IPS DF 4.7 (cell line): Measurements from ENCODE around the gene CCDC200.
"Not testable (repeated sequence)": the region's sequence is repeated elsewhere in the genome, so short reads cannot be mapped to it uniquely, and the experiment has no call there.

Experiments
- DNase-seq: peaks from one replicate; pipeline ENCODE4 v3.0.0-alpha.2; 2013; ENCODE audit warnings: low spot score; ENCODE audit errors: extremely low read depth

The CCDC200 gene

DNA sequence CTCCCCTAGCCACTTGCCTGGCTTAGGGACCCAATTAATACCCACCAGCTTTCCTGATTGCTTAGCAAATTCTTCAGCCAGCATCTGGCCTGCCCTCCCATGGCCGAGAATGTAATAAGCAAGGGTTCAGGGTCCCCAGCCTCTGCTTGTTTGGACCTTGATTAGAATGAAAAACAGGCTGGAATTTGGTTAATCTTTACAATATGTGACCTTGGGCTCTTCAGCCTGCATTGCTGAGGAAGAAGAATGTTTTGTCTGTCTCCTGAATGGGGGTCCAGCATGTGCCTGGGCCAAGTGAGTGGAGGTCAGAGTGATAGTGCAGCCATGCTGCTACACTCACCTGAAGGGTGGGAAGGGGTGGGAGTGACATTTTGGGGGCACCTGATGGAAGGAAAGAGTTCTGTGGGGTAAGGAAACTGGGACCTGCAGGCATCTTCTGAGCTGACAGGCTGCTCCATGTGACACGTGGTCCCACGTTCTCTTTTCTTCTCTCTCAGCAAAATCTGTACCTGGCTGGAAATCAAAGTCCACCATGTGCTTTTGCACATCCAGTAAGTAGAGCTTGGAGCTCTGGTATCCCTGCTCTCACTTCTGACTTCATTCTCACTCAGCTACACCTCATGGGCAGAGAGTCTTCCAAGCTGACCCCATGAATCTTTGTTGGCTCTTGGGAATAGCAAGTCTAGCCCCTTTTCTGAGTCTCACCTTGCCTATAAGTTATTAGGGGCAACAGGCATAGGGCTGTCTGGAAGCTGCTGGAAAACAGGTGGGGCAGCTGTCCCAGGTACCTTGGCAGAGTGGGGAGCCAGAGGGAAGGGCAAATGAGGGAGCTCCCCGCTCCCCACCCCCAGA lies 11.4 kb downstream of the CCDC200 start:
- DNase-seq, result no peak

DNA sequence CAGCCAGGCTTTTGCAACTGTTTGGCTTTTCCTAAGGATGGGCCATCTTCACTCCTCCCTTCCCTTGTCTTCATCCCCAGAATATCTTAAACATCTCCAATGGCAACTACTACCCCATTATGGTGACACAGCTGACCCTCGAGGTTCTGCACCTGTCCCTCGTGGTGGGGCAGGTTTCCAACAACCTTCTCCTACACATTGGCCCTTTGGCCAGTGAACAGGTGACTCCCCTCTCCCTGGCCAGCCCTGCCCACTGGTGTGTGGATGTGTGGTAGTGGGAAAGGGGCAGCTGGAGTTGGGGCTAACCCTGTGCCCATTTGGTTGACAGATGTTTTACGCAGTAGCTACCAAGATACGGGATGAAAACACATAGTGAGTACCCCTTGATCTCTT lies 12.1 kb downstream of the CCDC200 start:
- no peak for DNase-seq

DNA sequence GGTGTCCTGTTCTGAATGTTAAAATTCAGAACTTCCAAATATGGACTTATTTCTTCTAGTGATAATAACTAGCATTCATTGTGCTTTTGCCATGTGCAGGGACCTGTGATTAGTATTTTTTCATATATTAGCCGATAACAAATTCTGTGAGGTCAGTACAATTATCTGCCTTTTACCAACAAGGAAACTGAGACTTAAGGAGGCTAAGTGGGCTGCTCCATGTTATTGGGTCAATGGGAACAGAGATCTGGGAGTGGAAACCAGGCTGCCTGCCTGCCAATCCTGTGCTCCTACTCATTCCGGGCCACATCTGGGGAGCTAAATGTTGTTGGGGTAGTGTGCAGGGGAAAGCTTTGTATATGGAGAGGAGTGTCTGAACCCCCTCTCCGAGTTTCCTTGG lies 13.1 kb downstream of the CCDC200 start:
- no peak for DNase-seq

DNA sequence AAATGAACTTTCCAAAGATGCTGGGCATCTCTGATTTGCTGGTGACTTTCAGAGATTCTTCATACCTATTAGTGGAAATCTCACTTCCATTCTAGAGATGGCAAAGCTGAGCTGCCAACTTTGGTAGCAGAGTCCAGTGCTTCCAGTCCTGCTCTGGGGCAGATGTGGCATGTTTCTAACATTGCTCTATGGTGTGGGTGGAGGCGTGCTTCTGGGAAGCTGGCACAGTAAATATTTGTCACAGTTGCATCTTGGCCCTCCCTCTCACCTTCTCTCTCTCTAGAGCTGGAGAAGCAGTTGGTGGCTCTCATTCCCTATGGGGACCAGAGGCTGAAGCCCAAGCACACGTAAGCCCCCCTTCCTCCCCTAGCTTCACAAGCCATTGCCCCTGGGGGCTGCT lies 14.9 kb downstream of the CCDC200 start:
- DNase-seq, result no peak

DNA sequence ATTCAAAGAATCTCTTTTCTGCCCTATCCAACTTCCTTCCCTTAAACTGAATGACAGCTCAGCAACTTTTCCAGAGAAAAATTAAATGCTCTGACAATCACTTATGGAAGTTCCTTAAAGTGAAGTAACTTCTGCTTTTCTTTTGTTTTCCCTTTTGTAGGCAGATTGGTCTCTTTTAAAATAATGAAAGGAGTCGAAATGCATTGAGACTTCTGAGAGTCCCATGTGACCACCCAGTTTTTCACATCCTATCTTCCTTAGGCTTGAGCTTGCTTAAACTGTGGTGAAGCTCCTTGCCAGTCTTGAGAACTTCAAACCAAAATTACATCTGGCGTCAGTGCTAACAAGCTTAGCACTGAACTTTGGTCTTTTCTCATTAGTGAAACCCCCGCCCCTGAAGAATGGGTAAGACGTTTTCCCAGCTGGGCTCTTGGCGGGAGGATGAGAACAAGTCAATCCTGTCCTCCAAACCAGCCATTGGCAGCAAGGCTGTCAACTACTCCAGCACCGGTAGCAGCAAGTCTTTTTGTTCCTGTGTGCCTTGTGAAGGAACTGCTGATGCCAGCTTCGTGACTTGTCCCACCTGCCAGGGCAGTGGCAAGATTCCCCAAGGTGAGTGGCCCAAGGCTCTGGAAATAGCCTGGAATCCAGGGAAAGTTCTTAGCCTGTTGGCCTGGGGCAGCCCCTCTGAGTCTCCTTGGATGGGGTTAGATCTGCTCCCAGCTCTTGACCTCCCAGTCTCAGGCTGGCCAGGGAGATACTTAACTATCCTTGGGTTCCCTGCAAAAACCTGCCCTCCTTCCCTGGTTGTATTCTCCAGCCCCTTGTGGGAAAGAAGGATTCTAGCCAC lies 15.6 kb downstream of the CCDC200 start:
- no peak for DNase-seq

DNA sequence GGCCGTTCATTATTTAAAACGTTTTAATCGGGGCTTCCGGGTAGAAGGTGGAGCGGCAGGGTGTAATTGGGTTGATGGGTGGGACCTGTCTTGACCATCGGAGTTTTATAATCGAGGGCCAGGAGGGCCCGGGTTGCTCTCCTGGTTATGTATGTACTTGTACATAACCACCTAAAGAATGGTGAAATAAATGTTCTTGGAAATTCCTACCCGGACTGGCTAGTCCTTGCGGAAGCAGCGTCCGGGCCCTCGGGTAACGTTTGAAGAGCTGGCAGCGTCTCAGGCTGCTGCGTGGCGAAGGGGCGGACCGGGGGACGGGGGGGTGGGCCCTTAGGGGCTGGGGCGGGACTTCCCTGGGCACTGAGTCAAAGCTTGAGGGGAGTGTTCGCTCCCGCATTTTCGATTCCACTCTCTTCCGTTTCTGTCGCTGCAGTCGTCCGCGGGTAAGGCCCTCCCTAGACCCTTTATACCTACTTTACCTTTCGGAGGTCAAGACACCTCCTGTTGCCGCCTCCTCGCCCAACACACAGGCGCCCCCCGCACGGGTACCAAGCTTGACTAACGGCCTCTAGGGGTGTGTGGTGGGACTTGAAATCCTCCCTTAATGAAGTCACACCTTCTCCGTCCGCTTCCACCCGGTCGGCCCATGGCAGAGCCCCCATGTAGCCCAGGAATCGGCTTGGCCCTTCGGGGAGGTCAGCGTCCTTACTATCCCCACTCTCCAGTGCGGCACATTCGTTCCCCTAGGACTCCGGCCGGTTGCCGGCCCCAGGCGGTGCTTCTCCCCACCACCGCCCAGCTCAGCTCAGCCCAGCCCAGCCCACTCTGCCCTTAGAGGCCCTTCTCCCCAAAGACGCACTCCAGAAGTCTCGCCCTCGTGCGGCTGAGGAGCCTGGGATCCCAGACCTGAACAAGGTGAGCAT lies 16.7 kb downstream of the CCDC200 start, which contains the start of gene TMEM106A:
TSS of gene TMEM106A (plus strand) at position 396 of the 923 bp plus-strand sequence. CDS start 1,167 bp downstream, outside the sequence.
- DNase-seq, result no peak

DNA sequence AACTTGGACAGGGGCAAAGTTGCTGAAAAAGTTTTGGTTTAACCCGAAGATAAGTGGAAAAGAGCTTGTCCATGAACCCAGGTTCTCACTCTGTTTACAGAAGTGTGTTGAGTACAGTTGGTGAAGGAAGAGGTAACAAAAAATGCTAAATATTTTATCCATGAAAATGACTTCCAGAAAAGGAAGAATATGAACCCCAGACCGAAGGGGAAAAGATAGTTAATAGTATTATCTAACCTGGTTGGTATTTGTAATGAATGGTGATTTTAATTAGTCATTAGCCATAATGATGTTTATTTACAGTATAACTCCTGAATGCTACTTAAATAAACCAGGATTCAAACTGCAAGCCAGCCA lies 17.3 kb downstream of the CCDC200 start:
- DNase-seq, result no peak

DNA sequence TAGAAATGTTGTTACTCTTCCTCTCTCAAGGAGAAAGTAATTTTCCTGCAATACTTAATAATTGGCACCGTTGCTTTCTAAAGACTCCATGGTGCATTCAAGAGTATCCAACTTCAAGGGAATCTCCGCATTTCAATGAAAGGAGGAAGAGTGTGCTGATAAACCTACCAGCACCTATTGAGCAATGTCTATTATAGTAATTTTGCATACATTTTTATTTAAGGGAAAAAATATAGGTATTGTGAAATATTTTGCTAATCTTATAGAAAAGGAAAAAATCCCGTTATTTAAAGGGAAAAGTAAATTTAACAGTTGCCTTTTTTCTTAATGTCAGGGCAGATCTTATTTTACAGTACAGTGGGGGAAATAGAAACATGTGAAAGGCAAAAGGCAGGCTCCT lies 17.8 kb downstream of the CCDC200 start:
- no peak for DNase-seq

DNA sequence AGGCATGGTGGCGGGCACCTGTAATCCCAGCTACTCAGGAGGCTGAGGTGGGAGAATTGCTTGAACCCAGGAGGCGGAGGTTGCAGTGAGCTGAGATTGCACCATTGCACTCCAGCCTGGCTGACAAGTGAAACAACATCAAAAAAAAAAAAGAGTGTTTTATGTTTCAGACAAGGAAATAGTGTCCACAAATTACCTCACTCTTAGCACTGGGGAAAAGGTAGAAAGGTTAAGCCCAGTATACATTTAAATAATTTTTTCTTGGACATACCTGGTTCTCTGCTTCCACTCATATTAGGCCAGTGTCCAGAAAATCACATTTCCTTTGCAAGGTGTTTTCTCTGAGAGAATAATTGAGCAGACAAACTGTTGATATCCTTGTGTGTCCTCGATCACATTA lies 25.4 kb downstream of the CCDC200 start:
- DNase-seq, result not testable (repeated sequence)

DNA sequence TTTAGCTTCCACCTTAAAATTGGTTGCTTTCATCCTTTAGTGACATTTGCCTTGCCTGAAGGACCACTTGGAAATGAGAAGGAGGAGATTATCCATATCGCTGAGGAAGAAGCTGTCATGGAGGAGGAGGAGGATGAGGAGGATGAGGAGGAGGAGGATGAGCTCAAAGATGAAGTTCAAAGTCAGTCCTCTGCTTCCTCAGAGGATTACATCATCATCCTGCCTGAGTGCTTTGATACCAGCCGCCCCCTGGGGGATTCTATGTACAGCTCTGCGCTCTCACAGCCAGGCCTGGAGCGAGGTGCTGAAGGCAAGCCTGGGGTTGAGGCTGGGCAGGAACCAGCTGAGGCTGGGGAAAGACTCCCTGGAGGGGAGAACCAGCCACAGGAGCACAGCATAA lies 28.3 kb downstream of the CCDC200 start:
- DNase-seq, result no peak

DNA sequence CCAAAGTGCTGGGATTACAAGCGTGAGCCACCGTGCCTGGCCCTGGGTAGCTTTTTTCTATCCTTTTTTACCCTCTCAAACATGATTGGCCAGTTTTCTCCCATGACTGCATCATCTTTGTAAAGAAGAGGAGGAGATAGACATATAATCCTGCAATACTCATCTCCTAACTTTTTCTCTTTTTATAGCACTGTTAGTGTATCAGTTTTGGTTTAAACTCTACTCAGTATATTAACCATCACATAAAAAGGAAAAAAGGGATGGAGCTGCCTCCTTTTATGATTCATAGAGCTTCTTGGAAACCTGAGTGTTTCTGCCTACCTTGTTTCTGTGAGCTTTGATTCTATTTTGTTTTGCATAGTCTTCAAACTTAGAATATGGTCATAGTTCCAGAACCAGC lies 28.8 kb downstream of the CCDC200 start:
- DNase-seq, result no peak

DNA sequence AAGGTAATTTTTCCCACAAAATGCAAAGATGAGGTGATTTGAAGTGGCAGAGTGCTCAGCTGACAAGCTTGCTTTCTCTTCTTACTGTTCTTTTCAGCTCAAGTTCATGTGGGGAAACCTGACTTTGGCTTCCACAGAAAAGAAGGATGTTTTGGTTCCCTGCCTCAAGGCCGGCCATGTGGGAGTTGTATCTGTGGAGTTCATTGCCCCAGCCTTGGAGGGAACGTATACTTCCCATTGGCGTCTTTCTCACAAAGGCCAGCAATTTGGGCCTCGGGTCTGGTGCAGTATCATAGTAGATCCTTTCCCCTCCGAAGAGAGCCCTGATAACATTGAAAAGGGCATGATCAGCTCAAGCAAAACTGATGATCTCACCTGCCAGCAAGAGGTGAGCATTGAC lies 35.2 kb downstream of the CCDC200 start:
- no peak for DNase-seq

DNA sequence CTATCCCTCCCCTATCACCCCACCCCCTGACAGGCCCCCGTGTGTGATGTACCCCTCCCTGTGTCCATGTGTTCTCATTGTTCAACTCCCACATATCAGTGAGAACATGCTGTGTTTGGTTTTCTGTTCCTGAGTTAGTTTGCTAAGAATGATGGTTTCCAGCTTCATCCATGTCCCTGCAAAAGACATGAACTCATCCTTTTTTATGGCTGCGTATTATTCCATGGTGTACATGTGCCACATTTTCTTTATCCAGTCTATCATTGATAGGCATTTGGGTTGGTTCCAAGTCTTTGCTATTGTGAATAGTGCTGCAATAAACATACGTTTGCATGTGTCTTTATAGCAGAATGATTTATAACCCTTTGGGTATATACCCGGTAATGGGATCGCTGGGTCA lies 41.8 kb downstream of the CCDC200 start:
- not testable (repeated sequence) for DNase-seq

DNA sequence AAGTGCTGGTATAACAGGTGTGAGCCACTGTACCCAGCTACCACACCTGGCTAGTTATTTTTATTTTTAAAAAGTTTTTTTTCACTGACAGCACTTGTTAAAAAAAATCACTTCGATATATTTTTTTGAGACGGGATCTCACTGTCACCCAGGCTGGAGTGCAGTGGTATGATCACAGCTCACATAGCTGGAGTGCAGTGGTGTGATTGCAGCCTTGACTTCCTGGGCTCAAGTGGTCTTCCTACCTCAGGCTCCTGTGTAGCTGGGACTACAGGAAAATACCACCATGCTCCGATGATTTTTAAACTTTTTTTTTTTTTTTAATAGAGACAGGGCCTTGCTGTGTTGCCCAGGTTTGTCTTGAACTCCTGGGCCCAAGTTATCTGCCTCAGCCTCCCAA lies 44.5 kb downstream of the CCDC200 start:
- DNase-seq, result no peak

DNA sequence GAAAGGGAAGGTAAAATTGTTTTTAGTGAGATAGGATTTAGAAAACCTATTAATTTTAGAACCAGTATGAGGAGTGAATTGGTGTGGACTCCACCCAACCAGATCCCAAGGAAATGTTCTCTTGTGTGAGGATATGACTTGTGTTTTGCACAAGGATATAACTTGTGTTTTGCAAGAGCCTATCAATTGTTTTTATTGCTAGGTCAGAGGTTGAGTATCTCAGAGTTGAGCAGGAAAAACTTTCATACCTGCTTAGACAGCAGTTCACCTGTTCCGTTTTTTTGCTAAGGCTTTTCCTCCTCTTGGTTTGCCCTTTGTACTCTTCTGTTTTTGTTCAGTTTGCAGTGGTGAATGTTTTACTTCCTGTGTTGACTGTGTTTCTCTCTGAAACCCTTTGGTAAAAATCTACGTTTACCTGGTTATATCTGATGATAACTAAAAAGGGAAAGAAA lies 52.3 kb downstream of the CCDC200 start:
- DNase-seq, result no peak

DNA sequence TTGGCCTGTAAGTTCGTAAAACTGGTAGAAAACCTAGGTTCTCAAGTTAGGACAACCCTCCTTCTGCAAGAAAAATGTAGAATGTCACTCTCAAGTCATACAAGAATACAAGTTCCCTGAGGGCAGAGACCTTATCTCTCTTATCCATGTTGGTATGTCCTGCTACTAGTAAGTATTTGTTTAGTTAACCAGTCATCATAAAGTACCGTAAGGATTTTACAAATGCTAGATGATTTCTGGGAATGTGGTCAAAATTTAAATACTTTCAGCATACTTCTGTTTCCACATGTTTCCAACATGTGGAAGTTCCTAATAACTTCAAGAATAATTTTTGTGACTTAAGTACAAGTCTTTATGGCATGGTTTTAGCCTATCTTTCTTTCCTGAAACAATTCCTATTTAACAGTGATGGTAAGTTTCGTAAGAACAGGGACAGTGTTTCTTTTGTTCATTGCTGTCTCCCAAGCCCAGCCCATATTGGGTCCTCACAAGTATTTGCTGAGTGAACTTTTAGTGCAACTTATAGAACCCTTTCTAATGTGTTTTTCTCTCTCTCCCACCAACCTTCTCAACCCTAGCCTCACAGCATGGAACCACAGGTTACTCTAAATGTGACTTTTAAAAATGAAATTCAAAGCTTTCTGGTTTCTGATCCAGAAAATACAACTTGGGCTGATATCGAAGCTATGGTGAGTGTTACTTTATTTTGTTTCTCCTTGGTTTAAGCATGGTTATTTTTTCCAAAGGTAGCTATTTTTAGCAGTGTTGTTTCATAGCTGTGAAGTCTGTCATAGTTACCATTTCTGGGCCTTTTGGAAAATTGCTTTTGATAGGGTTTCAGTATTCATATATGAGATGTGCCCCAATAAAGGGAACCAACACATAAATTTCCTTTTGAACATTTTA lies 53.0 kb downstream of the CCDC200 start:
- DNase-seq, result no peak

DNA sequence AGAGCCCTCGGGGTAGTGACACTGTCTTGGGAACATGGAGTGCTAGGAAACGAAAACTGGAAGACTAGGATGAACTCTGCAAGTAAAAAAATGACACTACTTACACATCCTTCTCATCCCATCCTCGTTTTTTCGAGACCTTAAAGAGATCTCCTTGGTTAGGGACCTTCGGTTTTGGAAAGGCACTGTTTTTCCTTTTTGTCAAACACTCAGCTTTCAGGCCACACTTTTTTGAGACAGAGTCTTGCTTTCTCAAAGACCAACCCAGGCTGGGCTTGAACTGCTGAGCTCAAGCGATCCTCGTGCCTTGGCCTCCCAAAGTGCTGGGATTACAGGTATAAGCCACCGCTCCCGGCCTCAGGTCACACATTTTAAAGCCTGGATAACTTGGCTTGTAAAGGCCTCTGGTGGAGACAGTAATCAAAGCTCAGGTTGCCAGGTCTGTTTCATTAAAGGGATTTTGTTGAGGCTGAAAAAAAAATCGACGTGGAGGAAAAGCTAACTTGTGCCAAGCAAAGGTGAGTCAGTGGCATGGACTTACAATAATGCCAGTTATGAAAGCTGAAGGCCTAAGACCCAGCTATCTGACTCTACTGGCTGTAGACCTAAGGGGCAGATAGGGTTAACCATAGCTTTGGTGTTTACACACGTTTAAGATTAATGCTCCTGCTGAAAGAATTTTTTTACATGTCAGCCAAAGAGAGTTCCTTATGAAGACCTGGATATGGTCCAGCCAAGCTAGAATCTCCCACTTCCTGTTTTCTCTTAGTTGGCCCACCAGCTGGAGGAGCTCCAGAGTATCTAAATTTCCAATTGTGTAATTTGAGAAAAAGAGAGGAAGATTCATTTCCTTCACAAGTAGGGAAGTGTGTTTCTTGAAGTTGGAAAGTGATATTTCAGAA lies 56.6 kb downstream of the CCDC200 start:
- no peak for DNase-seq
